Uterus (tissue), 2 donors: ENCODE measurements around the gene ADCY5.

Experiments used
- POLR2A ChIP-seq, 2 donors: fragments of 450-650 bp; IDR thresholded peaks; one replicate each; pipeline ENCODE4 v1.6.1; 2016; ENCODE audit warnings: antibody characterized with exemption in 2 of 2, mild to moderate bottlenecking in 1 of 2, moderate library complexity in 1 of 2
- TF ChIP-seq, protein P1 (sequence below), 4 experiments: fragments of 200-600 bp in 2 of 4; fragments of 450-650 bp in 2 of 4; sonication (generic) in 2 of 4; IDR thresholded peaks; one replicate each; pipeline ENCODE4 v1.5.1; 2016 to 2019; ENCODE audit warnings: antibody characterized with exemption in 4 of 4, mild to moderate bottlenecking in 2 of 4, moderate library complexity in 1 of 4

DNA sequence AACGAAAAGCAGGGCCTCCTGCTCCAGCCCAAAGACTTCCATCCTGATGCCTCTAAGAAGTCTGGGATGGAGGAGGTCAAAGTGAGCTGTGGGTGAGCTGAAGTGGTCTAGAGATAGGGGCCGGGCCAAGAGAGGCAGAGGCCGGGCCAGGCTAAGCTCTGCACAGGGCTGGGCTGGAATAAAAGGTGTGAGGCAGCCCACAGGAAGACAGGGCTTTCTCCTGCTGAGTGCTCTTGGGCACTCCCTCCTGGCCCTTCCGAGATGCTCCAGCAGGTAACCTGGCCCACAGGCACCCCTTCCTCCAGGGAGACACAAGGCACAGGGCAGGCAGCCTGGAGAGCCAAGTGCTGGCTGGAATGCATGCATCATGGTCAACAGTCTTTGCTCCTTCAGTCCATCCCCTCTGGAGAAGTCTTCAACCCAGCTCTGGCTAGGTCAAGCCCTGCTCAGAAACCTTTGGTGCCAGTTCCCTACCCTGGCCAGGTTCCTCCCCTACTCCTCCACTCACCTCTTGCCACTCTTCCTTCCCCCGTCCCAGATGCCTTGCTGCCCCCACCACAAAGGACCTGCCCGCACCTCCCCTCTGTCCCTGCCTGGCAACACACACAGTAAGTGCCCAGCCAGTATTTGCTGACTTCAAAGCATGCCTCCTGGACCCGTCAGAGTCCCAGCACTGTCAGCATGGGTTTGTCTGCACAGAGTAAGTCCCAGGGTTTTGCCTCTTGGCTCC, 153.6 kb downstream of the ADCY5 start:
- TF ChIP-seq POLR2A (IDR thresholded peaks at IDR 0.05) = no peak
- TF ChIP-seq, protein P1, sequence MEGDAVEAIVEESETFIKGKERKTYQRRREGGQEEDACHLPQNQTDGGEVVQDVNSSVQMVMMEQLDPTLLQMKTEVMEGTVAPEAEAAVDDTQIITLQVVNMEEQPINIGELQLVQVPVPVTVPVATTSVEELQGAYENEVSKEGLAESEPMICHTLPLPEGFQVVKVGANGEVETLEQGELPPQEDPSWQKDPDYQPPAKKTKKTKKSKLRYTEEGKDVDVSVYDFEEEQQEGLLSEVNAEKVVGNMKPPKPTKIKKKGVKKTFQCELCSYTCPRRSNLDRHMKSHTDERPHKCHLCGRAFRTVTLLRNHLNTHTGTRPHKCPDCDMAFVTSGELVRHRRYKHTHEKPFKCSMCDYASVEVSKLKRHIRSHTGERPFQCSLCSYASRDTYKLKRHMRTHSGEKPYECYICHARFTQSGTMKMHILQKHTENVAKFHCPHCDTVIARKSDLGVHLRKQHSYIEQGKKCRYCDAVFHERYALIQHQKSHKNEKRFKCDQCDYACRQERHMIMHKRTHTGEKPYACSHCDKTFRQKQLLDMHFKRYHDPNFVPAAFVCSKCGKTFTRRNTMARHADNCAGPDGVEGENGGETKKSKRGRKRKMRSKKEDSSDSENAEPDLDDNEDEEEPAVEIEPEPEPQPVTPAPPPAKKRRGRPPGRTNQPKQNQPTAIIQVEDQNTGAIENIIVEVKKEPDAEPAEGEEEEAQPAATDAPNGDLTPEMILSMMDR (IDR thresholded peaks at IDR 0.05) = no peak
